Right lobe of liver (tissue), 4 donors: ENCODE data around the gene STRADA.

ENCODE experiments used
- POLR2A ChIP-seq: fragments of 450-650 bp; IDR thresholded peaks from one replicate; pipeline ENCODE4 v1.6.1; 2017; ENCODE audit warnings: antibody characterized with exemption, mild to moderate bottlenecking
- TF ChIP-seq, protein P1 (sequence below), 4 donors: fragments of 200-600 bp in 3 of 4; fragments of 450-650 bp in 1 of 4; IDR thresholded peaks; one replicate each; pipeline versions ENCODE4 v1.5.1 to v1.8.0; 2016 to 2022; ENCODE audit warnings: antibody characterized with exemption in 4 of 4, mild to moderate bottlenecking in 2 of 4
- donor health status: DM: no; HTN: no; CAD: no.
- donor health status: DM: no; HTN: no; CAD: no.
- donor health status: DM: no; HTN: yes; CAD: no.

DNA sequence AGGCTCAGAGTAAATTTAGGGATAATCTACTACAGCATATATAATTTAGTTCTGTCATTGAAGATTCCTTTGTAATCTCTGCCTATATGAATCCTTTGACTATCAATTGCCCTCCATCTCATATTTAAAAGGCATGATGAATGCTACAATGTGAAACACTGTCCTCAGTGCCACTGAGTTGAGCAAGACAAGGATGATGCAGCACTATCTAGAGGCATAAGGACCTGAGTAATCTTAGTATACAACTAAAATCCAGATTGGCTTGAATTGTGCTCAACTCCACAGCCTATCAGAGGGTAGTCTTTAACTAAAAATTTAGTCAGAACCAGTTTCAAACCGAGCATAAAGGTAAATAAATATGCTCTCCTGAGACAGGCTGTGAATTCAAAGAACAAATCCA is 11.6 kb upstream of the STRADA start:
- TF ChIP-seq POLR2A: no peak
- TF ChIP-seq, protein P1, sequence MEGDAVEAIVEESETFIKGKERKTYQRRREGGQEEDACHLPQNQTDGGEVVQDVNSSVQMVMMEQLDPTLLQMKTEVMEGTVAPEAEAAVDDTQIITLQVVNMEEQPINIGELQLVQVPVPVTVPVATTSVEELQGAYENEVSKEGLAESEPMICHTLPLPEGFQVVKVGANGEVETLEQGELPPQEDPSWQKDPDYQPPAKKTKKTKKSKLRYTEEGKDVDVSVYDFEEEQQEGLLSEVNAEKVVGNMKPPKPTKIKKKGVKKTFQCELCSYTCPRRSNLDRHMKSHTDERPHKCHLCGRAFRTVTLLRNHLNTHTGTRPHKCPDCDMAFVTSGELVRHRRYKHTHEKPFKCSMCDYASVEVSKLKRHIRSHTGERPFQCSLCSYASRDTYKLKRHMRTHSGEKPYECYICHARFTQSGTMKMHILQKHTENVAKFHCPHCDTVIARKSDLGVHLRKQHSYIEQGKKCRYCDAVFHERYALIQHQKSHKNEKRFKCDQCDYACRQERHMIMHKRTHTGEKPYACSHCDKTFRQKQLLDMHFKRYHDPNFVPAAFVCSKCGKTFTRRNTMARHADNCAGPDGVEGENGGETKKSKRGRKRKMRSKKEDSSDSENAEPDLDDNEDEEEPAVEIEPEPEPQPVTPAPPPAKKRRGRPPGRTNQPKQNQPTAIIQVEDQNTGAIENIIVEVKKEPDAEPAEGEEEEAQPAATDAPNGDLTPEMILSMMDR (IDR thresholded peaks at IDR 0.05): no peak
